Erythroblast (primary cell): ENCODE data around the gene HSD17B3.
A peak's percentile ranks its signal among the peaks of the same experiment; 100 is the strongest.
"Not testable (repeated sequence)": the region's sequence is repeated elsewhere in the genome, so short reads cannot be mapped to it uniquely, and the experiment has no call there.

Source experiments
- DNase-seq, 2 experiments: peaks; one replicate each; lab custom pipeline; 2025; lab: John Stamatoyannopoulos, UW
- GATA1 ChIP-seq: IDR thresholded peaks from 2 replicates; pipeline ENCODE4 v1.6.1; 2011; ENCODE audit warnings: low read depth, mild to moderate bottlenecking, control low read depth, low read length, moderate library complexity
- POLR2A ChIP-seq: IDR thresholded peaks from 2 replicates; pipeline ENCODE4 v1.6.1; 2011; ENCODE audit warnings: mild to moderate bottlenecking, low read length

HSD17B3 gene

GRCh38 chr9:96302021-96302420 is at the start of gene HSD17B3:
TSS of gene HSD17B3 (minus strand) at chr9:96302176. CDS start at chr9:96302104, 72 bp downstream.
- no peak for DNase-seq
- no peak for TF ChIP-seq GATA1
- TF ChIP-seq POLR2A = no peak

GRCh38 chr9:96350866-96351265 is 48.9 kb upstream of the HSD17B3 start:
- no peak for DNase-seq
- no peak for TF ChIP-seq GATA1

- TF ChIP-seq POLR2A (no peak), GATA1 (no peak)
- no peak for DNase-seq
Observed at GRCh38 chr9:96348261-96348660, 46.3 kb upstream of the HSD17B3 start.

- DNase-seq = no peak
- TF ChIP-seq POLR2A (no peak), GATA1 (no peak)
Observed at GRCh38 chr9:96345551-96345950, 43.6 kb upstream of the HSD17B3 start.

- no peak for TF ChIP-seq GATA1
- TF ChIP-seq POLR2A = no peak
- DNase-seq = peak; percentile 10 to 12
Observed at GRCh38 chr9:96344458-96345180, 42.6 kb upstream of the HSD17B3 start.

DNA sequence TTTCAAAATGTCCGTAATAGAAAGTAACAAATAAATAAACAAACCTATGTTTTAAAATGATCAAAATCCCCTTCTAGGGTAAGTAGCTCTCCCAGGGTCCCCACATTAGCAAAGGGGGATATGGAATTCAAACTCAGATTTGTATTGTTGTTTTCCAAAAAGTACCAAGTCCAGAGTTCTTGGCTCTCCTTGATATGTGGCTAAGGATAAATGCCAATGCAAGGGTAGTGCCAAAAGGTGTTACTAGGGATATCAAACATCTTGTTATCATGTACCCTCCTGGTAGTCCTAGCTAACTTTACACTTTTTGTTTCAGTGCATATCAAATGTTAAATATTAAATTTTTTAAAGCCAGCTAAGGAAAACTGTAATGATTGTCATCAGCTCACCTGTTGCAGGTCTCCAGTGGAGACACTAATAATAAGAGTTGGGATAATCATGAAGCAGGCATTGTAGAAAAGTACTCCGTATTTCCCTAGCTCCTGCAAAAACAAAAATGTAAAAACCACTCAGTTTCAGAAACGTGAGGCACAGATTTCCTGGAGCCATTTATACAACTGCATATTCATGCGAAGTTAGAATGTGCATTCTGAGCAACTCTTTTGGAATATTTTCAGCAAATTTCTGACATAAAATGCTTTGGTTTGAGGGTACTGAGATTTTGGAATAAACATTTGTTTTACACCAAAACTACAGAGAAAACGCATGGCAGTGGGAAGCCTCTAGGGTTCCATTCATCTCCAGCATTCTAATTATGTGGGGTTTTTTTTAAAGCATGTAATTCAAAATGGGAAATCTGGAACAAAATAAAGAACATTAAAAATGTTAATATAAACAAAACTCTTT is 41.8 kb upstream of the HSD17B3 start:
- DNase-seq = no peak
- TF ChIP-seq GATA1 = no peak

GRCh38 chr9:96342571-96343245 is 40.7 kb upstream of the HSD17B3 start:
- TF ChIP-seq POLR2A = no peak
- no peak for TF ChIP-seq GATA1
- no peak for DNase-seq

- TF ChIP-seq GATA1 = no peak
- TF ChIP-seq POLR2A = no peak
- DNase-seq = no peak
Observed at GRCh38 chr9:96340707-96341106, 38.7 kb upstream of the HSD17B3 start.

DNA sequence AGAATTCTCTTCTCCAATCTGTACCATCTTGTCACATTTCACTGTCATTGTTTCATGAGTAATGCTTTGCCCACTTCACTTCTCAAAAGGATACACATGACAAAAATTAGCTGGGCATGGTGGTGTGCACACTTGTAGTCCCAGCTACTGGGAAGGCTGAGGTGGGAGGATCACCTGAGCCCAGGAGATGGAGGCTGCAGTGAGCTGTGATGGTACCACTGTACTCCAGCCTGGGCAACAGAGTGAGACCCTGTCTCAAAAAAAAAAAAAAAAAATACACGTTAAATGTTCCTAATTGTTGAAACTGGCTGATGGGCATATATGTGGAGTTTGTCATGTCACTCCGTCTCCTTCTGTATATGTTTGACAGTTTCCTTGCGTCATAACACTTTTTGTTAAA is 36.3 kb upstream of the HSD17B3 start:
- DNase-seq = no peak
- TF ChIP-seq POLR2A = no peak
- no peak for TF ChIP-seq GATA1

DNA sequence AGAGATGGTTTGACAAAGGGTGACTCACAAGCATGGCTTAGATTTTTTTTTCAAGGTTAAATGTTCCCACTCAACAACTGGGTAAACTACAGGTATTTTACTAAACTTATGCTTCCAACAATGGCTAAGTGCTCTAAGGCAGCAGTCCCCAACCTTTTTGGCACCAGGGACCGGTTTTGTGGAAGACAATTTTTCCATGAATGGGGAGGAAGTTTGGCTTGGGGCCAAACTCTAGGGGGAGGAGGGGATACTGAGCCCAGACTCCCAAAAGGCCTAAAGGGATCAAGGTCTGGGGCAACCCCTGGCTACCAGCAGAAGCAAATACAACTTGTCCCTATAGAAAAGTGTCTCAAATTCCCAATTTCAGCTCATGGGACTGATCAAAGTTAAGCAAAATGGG is 32.0 kb upstream of the HSD17B3 start:
- TF ChIP-seq GATA1 (no peak), POLR2A (no peak)
- DNase-seq = no peak

- DNase-seq = no peak
- no peak for TF ChIP-seq POLR2A
- no peak for TF ChIP-seq GATA1
Observed at GRCh38 chr9:96331236-96331947, 29.4 kb upstream of the HSD17B3 start.

GRCh38 chr9:96327694-96328352 is 25.8 kb upstream of the HSD17B3 start:
- peak; percentile 18 to 62 for DNase-seq
- TF ChIP-seq POLR2A (no peak), GATA1 (no peak)

DNA sequence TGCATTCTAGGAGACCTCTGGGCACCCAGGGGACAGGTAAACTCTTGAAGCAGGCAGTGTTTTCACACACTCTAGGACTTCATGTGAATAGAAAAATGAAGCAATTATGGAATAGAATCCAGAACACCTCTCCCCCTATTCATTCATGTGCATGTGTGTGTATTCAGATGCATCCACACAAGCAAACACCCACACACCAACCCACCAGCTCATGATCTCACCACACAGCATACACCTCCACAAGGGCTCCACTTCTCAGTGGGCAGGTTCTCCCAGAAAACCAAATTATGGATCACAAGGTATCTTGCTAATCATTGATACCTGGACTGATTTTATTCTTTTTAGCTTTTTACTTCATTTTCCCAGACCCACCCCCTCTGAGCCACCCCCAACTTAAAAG is 21.2 kb upstream of the HSD17B3 start:
- DNase-seq = no peak
- TF ChIP-seq GATA1 = no peak
- TF ChIP-seq POLR2A = no peak

GRCh38 chr9:96322736-96323135 is 20.8 kb upstream of the HSD17B3 start:
- not testable (repeated sequence) for DNase-seq

GRCh38 chr9:96322210-96322609 is 20.2 kb upstream of the HSD17B3 start:
- not testable (repeated sequence) for DNase-seq
